GM21825 (cell line): ENCODE measurements around the gene PLXNB2.

Source experiments
- ATAC-seq: cut with Tn5 transposase; IDR thresholded peaks from one replicate; pipeline ENCODE4 v1.9.1; 2021; ENCODE audit warnings: mild to moderate bottlenecking, moderate library complexity; ENCODE audit not compliant: unreplicated experiment

The PLXNB2 gene

DNA sequence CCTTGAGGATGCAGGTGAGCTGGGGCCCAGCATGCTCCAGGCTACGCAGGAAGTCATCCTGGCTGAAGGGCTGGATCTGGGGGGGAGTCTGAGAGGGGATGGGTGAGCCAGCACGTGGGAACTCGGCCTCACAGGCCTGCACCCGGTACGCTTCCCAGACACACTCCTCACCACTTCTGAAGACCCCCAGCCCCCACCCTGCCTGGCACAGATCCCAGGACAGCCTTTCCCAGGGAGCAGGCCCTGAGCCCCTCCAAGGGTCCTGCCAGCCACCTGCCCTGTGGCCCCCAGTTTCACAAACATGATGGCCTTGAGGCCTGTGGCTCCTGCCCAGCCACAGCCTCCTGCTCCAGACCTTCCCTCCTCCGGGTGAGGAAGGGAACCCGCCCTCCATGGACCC, 5.6 kb upstream of the PLXNB2 start:
- ATAC-seq: no peak

DNA sequence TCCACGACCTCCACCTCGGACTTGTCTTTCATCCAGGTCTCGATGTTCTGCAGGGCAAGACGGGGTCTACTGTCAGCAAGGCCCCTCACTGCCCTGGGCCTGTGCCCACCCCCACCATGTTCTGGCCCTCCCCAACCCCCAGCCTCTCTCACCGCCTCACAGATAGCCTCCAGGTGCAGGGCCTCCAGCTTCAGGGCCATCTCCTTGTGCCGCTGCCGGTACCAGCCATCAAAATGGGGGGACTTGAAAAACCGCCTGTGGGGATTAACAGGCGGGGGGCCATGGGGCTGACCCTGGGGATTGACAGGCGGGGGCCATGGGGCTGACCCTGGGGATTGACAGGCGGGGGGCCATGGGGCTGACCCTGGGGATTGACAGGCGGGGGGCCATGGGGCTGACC, 4.9 kb upstream of the PLXNB2 start:
- no peak for ATAC-seq

GRCh38 chr22:50311606-50312351, 4.3 kb upstream of the PLXNB2 start:
- no peak for ATAC-seq

DNA sequence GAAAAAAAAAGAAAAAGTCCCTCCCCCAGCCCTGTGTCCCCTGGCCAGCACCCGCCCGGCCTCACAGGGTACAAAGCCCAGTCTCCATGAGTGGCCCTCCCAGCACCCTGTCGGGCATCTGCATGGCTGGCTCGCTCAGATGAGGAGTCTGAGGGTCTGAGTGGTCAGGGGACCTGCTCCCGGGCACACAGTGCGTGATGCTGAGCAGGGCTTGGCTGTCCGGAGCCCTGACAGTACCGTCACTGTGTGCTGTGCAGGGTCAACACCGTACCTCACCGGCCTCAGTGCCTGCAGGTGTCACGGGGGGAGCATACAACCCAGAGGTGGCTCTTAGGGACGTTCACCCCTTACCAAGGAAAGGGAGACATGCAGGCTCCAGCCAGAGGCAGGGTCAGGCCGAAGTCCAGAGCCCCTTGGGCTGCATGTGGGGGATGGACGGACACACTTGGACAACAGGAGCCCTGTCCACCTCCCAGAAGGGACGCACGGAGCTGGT, 3.6 kb upstream of the PLXNB2 start:
- no peak for ATAC-seq

DNA sequence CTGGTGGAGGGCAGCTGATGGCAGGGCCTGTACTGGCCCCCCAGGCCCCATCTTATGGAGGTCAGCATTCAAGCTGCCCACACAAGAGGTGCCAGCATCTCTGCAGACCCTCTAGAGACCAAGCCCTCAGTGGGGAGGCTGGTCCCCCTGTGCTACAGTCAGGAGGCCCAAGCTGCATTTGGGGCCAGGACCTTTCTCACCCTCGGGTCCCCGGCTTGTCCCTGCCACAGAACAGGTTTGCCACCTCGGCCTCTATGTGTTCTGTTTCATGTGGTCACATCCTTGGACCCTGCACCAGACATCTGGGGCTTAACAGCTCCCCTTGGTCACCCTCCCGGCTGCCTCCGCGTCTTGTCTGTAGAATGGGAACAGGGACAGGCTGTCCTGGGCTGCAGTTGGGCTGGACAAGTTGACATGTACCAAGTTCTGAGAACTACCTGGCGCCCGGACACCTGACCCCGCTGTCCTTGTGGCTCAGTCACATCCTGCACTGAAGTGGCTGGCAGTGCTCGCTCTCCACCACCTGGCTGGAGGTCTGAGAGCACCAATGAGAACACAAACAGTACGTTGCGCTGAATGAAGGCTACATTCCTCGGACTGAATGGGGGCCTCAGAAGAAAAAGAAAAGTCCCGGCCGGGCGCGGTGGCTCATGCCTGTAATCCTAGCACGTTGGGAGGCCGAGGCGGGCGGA, 2.7 kb upstream of the PLXNB2 start:
- no peak for ATAC-seq

DNA sequence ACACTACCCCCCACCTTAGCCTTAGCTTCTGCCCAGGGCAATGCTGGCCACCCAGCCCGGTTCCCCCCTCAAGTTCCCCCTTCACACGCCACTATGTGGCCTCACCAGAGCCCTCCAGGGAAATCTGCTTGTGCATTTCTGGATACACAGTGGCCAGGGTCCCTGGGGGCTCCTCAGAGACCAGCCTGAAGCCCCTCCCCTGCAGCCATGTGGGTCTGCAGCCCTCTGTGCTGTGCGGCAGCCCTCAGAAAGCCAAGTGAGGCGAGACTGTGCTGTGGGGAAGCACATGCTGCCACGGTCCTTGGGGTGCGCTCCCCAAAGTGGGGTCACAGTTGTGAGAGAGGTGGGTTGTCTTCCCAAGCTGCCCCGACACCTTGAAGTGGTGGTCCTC, 2.1 kb upstream of the PLXNB2 start:
- no peak for ATAC-seq

DNA sequence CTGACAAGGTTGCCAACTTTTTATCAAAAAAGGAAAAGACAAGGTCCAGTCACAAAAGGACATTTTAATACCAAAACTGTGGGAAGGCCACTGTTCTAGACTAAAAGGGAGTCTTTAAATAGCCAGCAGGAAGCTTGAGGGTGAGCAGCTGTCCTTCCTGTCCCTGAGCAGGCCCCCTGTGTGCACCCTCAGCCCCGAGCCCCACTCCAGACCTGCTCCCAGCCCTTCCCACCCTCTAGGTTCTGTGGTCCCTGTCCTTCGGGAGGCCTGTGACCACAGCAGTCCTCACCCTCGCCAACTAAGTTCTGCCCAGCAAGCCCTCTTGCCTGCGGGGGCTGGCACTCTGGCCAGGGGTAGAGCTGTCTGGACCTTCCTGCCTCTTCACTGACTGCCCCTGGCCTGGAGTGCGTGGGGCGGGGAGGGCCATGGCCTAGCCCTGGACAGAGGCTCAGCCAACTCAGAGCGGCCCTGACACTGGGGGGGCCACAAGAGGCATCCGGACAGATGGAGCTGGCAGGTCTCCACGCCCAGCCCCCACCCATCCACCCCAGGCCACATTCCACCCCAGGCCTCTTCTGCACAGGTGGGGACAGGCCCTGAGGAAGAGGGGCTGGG, 1.6 kb upstream of the PLXNB2 start:
- no peak for ATAC-seq

GRCh38 chr22:50308597-50308935, 1.1 kb upstream of the PLXNB2 start:
- ATAC-seq: no peak

GRCh38 chr22:50307890-50308596, 597 bp upstream of the PLXNB2 start:
- no peak for ATAC-seq

DNA sequence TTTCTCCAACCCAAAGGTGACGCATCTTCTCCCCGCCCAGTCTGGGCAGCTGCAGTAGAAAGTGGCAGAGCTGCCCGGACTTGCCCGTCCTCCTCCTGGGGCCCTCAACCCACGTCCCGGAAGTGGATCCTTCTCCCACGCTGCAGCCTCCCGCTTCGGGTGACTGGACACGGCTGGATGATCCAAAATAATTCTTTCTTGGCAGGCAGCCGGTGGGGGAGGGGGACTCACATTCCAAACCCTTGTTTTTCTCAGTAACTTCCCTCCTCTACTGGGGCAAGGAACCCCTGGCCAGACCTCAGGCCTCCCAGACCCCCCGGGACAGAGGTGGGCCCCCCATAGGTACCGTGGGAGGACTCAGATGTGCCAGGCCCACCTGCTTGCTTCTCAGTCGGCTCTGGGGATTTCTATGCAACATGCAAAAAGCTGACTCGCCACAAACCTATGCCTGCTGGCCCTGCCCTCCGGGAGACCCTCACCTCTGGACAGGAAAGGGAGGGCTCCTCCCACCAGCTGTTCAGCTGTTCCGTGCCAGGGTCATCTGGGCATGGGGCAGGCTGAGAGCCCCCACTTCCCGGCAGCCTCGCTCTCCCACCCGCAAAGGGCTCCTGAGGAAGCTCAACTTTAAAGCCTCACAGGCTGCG, 1.4 kb downstream of the PLXNB2 start:
- ATAC-seq: no peak

DNA sequence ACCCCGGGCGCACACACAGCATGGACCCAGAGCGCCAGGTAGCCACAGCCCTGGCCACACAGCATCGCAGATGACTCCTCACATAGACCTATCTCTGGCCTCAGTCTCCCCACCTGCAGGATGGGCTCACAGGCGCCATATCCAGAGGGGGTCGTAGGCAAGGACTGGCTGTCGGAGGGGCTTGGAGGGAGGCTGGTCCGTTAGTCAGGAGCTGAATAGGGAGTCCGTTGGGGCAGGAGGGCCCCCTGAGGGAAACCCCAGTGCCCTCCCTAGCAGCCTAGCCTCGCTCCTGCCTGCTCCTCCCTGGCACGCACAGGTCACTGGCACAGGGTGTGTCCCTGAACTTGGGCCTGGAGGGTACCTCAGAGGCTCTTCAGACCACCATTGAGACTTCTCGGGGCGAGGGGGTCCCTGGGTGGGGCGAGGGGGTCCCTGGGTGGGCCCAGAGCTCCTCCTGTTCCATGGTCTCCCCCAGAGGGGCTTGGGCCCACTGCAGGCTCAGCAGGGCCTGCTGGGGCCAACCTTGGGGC, 2.0 kb downstream of the PLXNB2 start:
- no peak for ATAC-seq

DNA sequence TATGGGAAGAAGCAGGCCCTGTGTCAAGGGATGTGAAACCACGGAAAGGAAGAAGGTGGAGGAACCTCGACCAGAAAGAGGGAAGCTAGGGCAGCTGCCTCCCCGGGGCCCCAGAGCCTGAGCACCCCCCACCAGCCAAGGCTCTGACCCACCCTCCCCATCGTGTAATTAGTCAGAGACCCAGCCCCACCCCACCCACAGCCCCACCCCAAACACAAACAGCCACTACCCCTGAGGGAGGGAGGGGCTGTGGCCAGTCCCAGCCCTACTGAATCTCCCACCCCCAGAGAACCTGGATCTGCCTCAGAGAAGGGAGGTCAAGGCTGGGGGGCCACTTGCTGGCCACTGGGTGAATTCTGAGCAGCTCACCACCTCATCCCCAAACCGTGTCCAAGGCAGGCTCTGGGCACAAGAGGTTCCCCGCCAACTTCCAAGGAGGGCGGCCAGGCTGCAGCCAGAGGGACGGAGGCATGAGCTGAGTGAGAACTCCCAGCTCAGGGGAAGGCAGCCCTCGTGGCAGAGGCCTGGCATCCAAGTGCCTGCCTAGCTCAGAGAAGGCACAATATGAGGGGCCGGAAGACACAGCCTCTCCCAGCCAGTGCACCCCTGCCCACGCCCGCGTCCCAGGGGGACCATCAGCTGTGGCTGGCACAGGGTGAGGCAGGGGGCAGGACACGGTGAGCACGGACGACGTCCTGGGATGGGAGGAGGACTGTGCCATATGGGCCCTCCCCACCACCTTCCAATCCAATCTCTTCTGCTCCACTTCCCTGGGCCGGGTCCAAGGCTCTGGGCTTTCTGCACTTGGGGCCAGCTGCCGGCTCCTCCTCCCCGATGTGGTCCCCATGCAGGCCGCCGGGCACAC, 2.7 kb downstream of the PLXNB2 start:
- no peak for ATAC-seq

DNA sequence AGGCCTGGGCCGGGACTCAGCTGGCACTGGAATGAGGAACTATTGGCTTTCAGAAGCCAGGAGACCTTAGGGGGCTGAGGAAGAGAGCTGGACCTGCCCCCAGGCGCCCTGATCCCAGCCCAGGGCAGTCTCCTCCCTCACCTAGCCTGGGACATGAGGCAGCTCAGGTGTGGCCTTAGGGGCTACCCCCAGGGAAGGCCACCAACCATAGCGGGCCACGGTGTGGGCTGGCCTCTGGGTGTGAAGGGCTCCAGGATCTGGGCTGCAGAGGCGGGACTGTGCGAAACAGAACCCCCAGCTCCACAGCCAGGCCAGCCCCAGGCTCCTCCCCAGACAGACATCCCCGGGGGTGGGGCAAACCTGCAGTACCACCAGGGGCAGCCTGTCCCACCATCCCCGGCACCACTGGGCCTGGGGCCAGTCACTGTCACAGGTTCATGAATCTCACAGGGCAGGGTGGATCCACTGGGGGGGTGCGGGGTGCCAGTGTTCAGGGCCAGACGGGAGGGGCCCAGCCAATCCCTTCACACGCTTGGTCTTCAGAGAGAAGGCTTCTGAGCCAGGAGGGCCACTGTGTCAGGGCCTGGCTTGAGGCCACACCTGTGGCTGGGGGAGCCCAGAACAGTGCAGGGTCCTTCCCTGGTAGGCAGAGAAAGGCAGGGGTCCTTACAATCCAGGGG, 3.5 kb downstream of the PLXNB2 start:
- no peak for ATAC-seq

- ATAC-seq: no peak
Observed at GRCh38 chr22:50303515-50303847, 4.0 kb downstream of the PLXNB2 start.

DNA sequence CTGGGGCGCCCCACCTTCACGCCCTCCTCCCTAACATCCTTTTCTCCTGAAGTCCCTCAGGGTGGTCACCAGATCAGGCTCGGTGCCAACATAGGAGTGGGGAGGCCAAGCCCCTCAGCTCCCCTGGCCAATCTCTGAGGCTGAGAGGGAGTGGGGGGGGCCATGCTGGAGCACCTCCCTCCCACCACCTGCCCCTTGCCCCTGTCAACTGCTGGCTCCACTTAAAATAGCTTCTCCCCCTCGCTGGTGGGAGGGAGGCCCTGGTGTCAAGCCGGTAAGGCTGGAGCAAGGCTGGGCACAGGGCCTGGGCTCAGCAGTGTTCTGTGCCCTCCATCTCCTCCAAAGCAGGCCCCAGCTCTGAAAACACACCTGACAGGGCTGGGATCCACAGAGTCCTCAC, 4.9 kb downstream of the PLXNB2 start:
- no peak for ATAC-seq

- ATAC-seq: no peak
Observed at GRCh38 chr22:50302041-50302541, 5.4 kb downstream of the PLXNB2 start.

DNA sequence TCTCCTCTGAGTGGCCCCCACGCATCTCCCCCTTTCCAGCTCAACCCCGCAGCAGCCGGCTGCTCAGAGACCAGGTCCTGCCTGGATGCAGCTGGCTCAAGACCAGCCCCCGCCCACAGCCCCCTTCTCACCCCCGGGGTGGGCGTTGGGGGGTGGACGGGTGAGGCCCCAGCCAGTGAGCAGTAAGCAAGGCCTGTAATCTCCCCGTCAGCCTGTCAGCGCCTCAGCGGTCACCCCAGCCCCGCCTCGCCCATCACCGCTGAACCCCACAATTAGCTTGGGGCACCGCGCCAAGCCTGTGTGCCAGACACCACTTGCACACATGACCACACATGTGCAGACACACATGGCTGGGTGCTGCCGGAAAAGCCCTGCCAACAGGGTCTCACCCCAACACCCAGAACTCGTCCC, 5.9 kb downstream of the PLXNB2 start:
- ATAC-seq: no peak

DNA sequence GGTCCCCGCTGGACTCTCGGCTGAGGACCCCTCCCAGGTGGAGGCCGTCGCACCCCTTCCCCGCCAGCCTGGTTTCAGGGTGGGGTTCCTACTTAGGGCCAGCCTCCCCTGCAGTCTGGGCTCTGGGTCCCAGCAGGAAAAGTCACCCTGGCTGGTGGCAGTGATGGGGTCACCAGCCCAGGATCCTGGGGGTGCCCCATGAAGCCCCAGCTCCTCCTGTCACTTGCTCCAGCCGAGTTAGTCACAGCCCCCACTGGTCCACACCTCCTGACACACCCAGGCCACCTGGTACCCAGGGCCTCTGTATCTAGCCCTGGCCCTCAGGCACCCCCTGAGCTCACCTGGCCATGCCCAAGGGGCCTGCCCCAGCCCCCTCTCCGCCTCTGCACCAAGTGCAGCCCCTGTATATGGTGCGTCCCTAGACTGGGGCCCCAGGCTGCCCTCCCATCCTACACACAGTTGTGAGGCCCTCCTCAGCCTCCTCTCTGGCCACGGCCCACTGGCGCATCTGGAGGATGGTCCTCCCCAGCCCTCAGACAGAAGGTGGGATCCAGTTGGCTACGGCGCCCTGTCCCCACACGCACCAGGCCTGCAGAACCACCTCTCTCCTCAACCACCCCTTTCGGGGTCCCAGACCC, 6.7 kb downstream of the PLXNB2 start:
- no peak for ATAC-seq
